CD14-positive monocyte (primary cell): Measurements from ENCODE around the gene PVR. TPM values are rescaled to one million over a fixed set of nuclear protein-coding genes. Genes with fewer than 3 reads are reported as not detected.

Experiments used
- DNase-seq, 3 donors: peaks; one replicate each; pipeline ENCODE4 v3.0.0-alpha.2; 2011 to 2022
- H2AFZ ChIP-seq: 2 replicates; pipeline ENCODE4 v1.6.0; 2012; ENCODE audit warnings: mild to moderate bottlenecking, low read depth, low read length, inconsistent platforms; ENCODE audit not compliant: insufficient read depth, poor library complexity, severe bottlenecking
- H3K27ac ChIP-seq, 2 donors: 1 replicate in 1 of 2; 2 replicates in 1 of 2; pipeline ENCODE4 v1.5.1; 2012 to 2013; ENCODE audit warnings: low read length in 2 of 2, control low read depth in 1 of 2, inconsistent platforms in 1 of 2, low read depth in 1 of 2, mild to moderate bottlenecking in 1 of 2
- H3K27me3 ChIP-seq, 2 donors: one replicate each; pipeline versions ENCODE4 v1.6.0 to v1.6.1; 2011 to 2013; ENCODE audit warnings: low read length in 2 of 2; ENCODE audit not compliant: control insufficient read depth in 2 of 2, insufficient read depth in 2 of 2
- H3K36me3 ChIP-seq, 2 donors: replicated peaks in 1 of 2; 1 replicate in 1 of 2; 2 replicates in 1 of 2; pipeline versions ENCODE4 v1.5.1 to v1.6.1; 2012 to 2013; ENCODE audit warnings: low read length in 2 of 2, control low read depth in 1 of 2, inconsistent platforms in 1 of 2, mild to moderate bottlenecking in 1 of 2; ENCODE audit not compliant: insufficient read depth in 2 of 2, control insufficient read depth in 1 of 2
- H3K4me1 ChIP-seq, 2 donors: 1 replicate in 1 of 2; 2 replicates in 1 of 2; pipeline versions ENCODE4 v1.5.1 to v1.6.1; 2012 to 2013; ENCODE audit warnings: low read length in 2 of 2, control low read depth in 1 of 2, inconsistent platforms in 1 of 2, mild to moderate bottlenecking in 1 of 2, moderate library complexity in 1 of 2; ENCODE audit not compliant: insufficient read depth in 2 of 2, control insufficient read depth in 1 of 2
- H3K4me2 ChIP-seq: replicated peaks from 2 replicates; pipeline ENCODE3; 2012; ENCODE audit warnings: low read length, moderate library complexity, mild to moderate bottlenecking; ENCODE audit not compliant: poor library complexity, severe bottlenecking; ENCODE audit errors: extremely low read depth
- H3K4me3 ChIP-seq, 3 experiments: fragments of 200-600 bp in 1 of 3; sonication (generic) in 1 of 3; replicated peaks in 1 of 3; 1 replicate in 2 of 3; 2 replicates in 1 of 3; pipeline ENCODE4 v1.5.1; 2011 to 2013; ENCODE audit warnings: low read length in 3 of 3, mild to moderate bottlenecking in 3 of 3, control low read depth in 2 of 3, low read depth in 2 of 3, inconsistent platforms in 1 of 3, moderate library complexity in 1 of 3
- H3K79me2 ChIP-seq: 2 replicates; pipeline ENCODE4 v1.6.0; 2012; ENCODE audit warnings: mild to moderate bottlenecking, control low read depth, inconsistent platforms, low read length, moderate library complexity; ENCODE audit not compliant: insufficient read depth
- H3K9ac ChIP-seq: 2 replicates; pipeline ENCODE4 v1.6.0; 2017; ENCODE audit warnings: low read length, mild to moderate bottlenecking; ENCODE audit not compliant: insufficient read depth, poor library complexity, severe bottlenecking
- H3K9me3 ChIP-seq, 2 donors: replicated peaks in 1 of 2; 1 replicate in 1 of 2; 2 replicates in 1 of 2; pipeline versions ENCODE4 v1.5.1 to v1.6.1; 2012 to 2013; ENCODE audit warnings: low read length in 2 of 2, control low read depth in 1 of 2; ENCODE audit not compliant: control insufficient read depth in 1 of 2, insufficient read depth in 1 of 2
- H4K20me1 ChIP-seq: 2 replicates; pipeline ENCODE4 v1.6.0; 2012; ENCODE audit warnings: mild to moderate bottlenecking, low read length, control low read depth, moderate library complexity; ENCODE audit not compliant: insufficient read depth
- H3K27ac Mint-ChIP-seq, 7 donors: one replicate each; pipeline ENCODE4 v1.8.0; 2020; ENCODE audit warnings: mild to moderate bottlenecking in 7 of 7, mixed read lengths in 7 of 7, moderate library complexity in 6 of 7, inconsistent platforms in 2 of 7
- H3K27me3 Mint-ChIP-seq, 3 donors: one replicate each; pipeline ENCODE4 v1.8.0; 2021 to 2022; ENCODE audit warnings: low read depth in 3 of 3, mild to moderate bottlenecking in 3 of 3, mixed read lengths in 3 of 3, moderate library complexity in 3 of 3, inconsistent platforms in 1 of 3
- H3K36me3 Mint-ChIP-seq, 2 donors: one replicate each; pipeline ENCODE4 v1.8.0; 2020; ENCODE audit warnings: mixed read lengths in 2 of 2, inconsistent platforms in 1 of 2, mild to moderate bottlenecking in 1 of 2
- H3K4me1 Mint-ChIP-seq: one replicate; pipeline ENCODE4 v1.8.0; 2020; ENCODE audit warnings: mild to moderate bottlenecking, mixed read lengths
- H3K4me3 Mint-ChIP-seq, 2 donors: one replicate each; pipeline ENCODE4 v1.8.0; 2020; ENCODE audit warnings: mild to moderate bottlenecking in 2 of 2, mixed read lengths in 2 of 2, moderate library complexity in 1 of 2
- H3K9me3 Mint-ChIP-seq, 7 donors: one replicate each; pipeline ENCODE4 v1.8.0; 2020 to 2022; ENCODE audit warnings: mixed read lengths in 7 of 7, mild to moderate bottlenecking in 6 of 7, moderate library complexity in 6 of 7, inconsistent platforms in 2 of 7
- CTCF ChIP-seq: fragments of 200-600 bp; IDR thresholded peaks from one replicate; pipeline ENCODE4 v1.8.0; 2022; ENCODE audit warnings: antibody characterized with exemption, mild to moderate bottlenecking
- WGBS: methylation state at CpG from one replicate; pipeline ENCODE4 v1.1.5; 2013; ENCODE audit warnings: missing lambda C conversion rate; ENCODE audit not compliant: insufficient coverage; 5-methylcytosine and 5-hydroxymethylcytosine counted together
- intact Hi-C, 2 donors: fragments of 100-400 bp; cut with micrococcal nuclease; formaldehyde crosslinking; loops; one replicate each; pipeline versions ENCODE4 v1.15.0 to v1.15.1; 2023
- polyA plus RNA-seq, 3 donors: library from polyadenylated mRNA; depleted of rRNA in 1 of 3; unstranded in 2 of 3; stranded (reverse) in 1 of 3; fragments of 300-500 nt in 2 of 3; fragments of >200 nt in 1 of 3; fragmentation: Illumina TruSeq in 2 of 3; gene quantifications; 1 replicate in 2 of 3; 2 replicates in 1 of 3; pipeline ENCODE4 v1.2.3, GENCODE V29; 2012 to 2021

Gene PVR
- polyA plus RNA-seq, 3 donors = 10.1 to 20.2 (median 12.9) TPM

GRCh38 chr19:44686896-44687295 lies 43.2 kb downstream of the PVR start:
- Histone ChIP-seq H3K36me3 (no peaks in the 10 kb centered on the region), H3K4me1 (peaks cover 85 to 94% of the 10 kb centered on the region in 2 donors), H2AFZ (no peak overlapping the region), H3K27me3 (no peaks in the 10 kb centered on the region), H3K9ac (no peak overlapping the region), H3K79me2 (no peaks in the 10 kb centered on the region), H3K4me2 (peak overlapping the region; percentile 54), H4K20me1 (no peaks in the 10 kb centered on the region), H3K9me3 (no peaks in the 10 kb centered on the region), H3K4me3 (peak overlapping the region in 1 of 3 experiments; percentile 47), H3K27ac (peak overlapping the region in 1 of 2 donors; percentile 90)
- Mint-ChIP-seq H3K36me3 (peaks cover 3 to 4% of the 10 kb centered on the region in 2 donors), H3K27ac (peak overlapping the region in 5 of 7 donors; percentile 2 to 98 (median 97)), H3K9me3 (peaks cover 0 to 4% (median 0%) of the 10 kb centered on the region in 7 donors), H3K4me1 (peaks cover 83% of the 10 kb centered on the region), H3K27me3 (peaks cover 2 to 5% (median 2%) of the 10 kb centered on the region in 3 donors), H3K4me3 (peak overlapping the region in 1 of 2 donors; percentile 13)
- DNase-seq = no peak
- TF ChIP-seq CTCF = no peak
- intact Hi-C loops = loop anchor here (5.0 to 10.0 kb wide), 4 partner anchors 35 to 158 kb away; partner anchors contain the start of gene NECTIN2 (in 1 of the 2)
- WGBS = 97% methylated on average over 3 of the region's 4 CpGs

- Histone ChIP-seq H3K4me1 (peaks cover 87 to 95% of the 10 kb centered on the region in 2 donors), H3K4me2 (peak overlapping the region; percentile 32), H3K9ac (no peak overlapping the region), H3K9me3 (no peaks in the 10 kb centered on the region), H2AFZ (no peak overlapping the region), H3K27me3 (no peaks in the 10 kb centered on the region), H3K4me3 (no peak overlapping the region), H3K79me2 (no peaks in the 10 kb centered on the region), H4K20me1 (no peaks in the 10 kb centered on the region), H3K27ac (peak overlapping the region in 1 of 2 donors; percentile 20), H3K36me3 (no peaks in the 10 kb centered on the region)
- intact Hi-C loops = loop anchor here (2.0 to 10.0 kb wide), 5 partner anchors 34 to 157 kb away; partner anchors contain the start of gene NECTIN2 (in 1 of the 2)
- TF ChIP-seq CTCF = no peak
- peak; percentile 66 to 73 (median 73) for DNase-seq
- Mint-ChIP-seq H3K4me1 (peaks cover 86% of the 10 kb centered on the region), H3K36me3 (peaks cover 3 to 4% of the 10 kb centered on the region in 2 donors), H3K9me3 (peaks cover 0 to 3% (median 0%) of the 10 kb centered on the region in 7 donors), H3K27me3 (peaks cover 2 to 4% (median 2%) of the 10 kb centered on the region in 3 donors), H3K27ac (peak overlapping the region; percentile 52 to 96 (median 75)), H3K4me3 (peak overlapping the region in 1 of 2 donors; percentile 46)
- 48% methylated on average over 3 of the region's 7 CpGs for WGBS
Observed at GRCh38 chr19:44687888-44688287, 44.2 kb downstream of the PVR start.
